NCI-H1694 (cell line): ENCODE measurements around the gene FETUB.
"Not testable (repeated sequence)": the region's sequence is repeated elsewhere in the genome, so short reads cannot be mapped to it uniquely, and the experiment has no call there.

ENCODE experiments used
- DNase-seq: peaks from one replicate; lab custom pipeline; 2025; lab: John Stamatoyannopoulos, UW

The FETUB gene

GRCh38 chr3:186613637-186614265, 26.4 kb upstream of the FETUB start:
- DNase-seq, result no peak

GRCh38 chr3:186614266-186614596, 26.0 kb upstream of the FETUB start:
- DNase-seq, result no peak

- peak; percentile 61 for DNase-seq
Observed at GRCh38 chr3:186614597-186615483, 25.4 kb upstream of the FETUB start.

GRCh38 chr3:186616299-186616617, 23.9 kb upstream of the FETUB start:
- no peak for DNase-seq

GRCh38 chr3:186617036-186617946, 22.9 kb upstream of the FETUB start:
- DNase-seq, result peak; percentile 76

GRCh38 chr3:186618318-186618938, 21.8 kb upstream of the FETUB start:
- DNase-seq, result no peak

GRCh38 chr3:186619787-186620212, 20.4 kb upstream of the FETUB start:
- no peak for DNase-seq

- no peak for DNase-seq
Observed at GRCh38 chr3:186620213-186621092, 19.7 kb upstream of the FETUB start.

GRCh38 chr3:186621894-186622650, 18.1 kb upstream of the FETUB start:
- no peak for DNase-seq

GRCh38 chr3:186622651-186623310, 17.4 kb upstream of the FETUB start:
- DNase-seq, result no peak

- DNase-seq, result no peak
Observed at GRCh38 chr3:186624598-186624997, 15.6 kb upstream of the FETUB start.

GRCh38 chr3:186625600-186626042, 14.6 kb upstream of the FETUB start:
- DNase-seq, result no peak

GRCh38 chr3:186626254-186626847, 13.8 kb upstream of the FETUB start:
- DNase-seq, result no peak

- no peak for DNase-seq
Observed at GRCh38 chr3:186627852-186628414, 12.3 kb upstream of the FETUB start.

- no peak for DNase-seq
Observed at GRCh38 chr3:186628756-186629155, 11.4 kb upstream of the FETUB start.

GRCh38 chr3:186630950-186631641, 9.1 kb upstream of the FETUB start:
- no peak for DNase-seq

- no peak for DNase-seq
Observed at GRCh38 chr3:186633481-186633880, 6.7 kb upstream of the FETUB start.

GRCh38 chr3:186634207-186634606, 6.0 kb upstream of the FETUB start:
- not testable (repeated sequence) for DNase-seq
